HEK293 (cell line): ENCODE measurements around the gene ZDHHC14.

Experiments used
- CTCF ChIP-seq: fragments of 450-650 bp; formaldehyde crosslinking; IDR thresholded peaks from 2 replicates; pipeline ENCODE4 v1.5.1; 2016; ENCODE audit warnings: missing biosample characterization, missing genetic modification characterization
- GFI1B ChIP-seq: fragments of 450-650 bp; formaldehyde crosslinking; IDR thresholded peaks from 2 replicates; pipeline ENCODE4 v1.5.1; 2016; ENCODE audit warnings: missing biosample characterization, missing genetic modification characterization
- SETDB1 ChIP-seq: IDR thresholded peaks from one replicate; pipeline ENCODE4 v1.6.1; 2017; ENCODE audit warnings: mild to moderate bottlenecking, low read length, moderate library complexity, mixed read lengths; ENCODE audit not compliant: insufficient read length
- ZNF280C ChIP-seq: fragments of 450-650 bp; formaldehyde crosslinking; IDR thresholded peaks from 2 replicates; pipeline ENCODE4 v1.5.1; 2016; ENCODE audit warnings: missing biosample characterization, missing genetic modification characterization
- ZNF514 ChIP-seq: fragments of 450-650 bp; formaldehyde crosslinking; IDR thresholded peaks from 2 replicates; pipeline ENCODE4 v1.5.1; 2016; ENCODE audit warnings: missing biosample characterization, missing genetic modification characterization
- ZNF629 ChIP-seq: fragments of 450-650 bp; formaldehyde crosslinking; IDR thresholded peaks from 2 replicates; pipeline ENCODE4 v1.5.1; 2017; ENCODE audit warnings: missing biosample characterization, missing genetic modification characterization
- ZNF670 ChIP-seq: fragments of 450-650 bp; formaldehyde crosslinking; IDR thresholded peaks from 2 replicates; pipeline ENCODE4 v1.5.1; 2016; ENCODE audit warnings: missing biosample characterization, missing genetic modification characterization, low read depth

GRCh38 chr6:157668009-157668401 is 287.0 kb downstream of the ZDHHC14 start:
- TF ChIP-seq CTCF (tag by site-specific recombination) (no peak), ZNF670 (tag by site-specific recombination) (no peak), GFI1B (tag by site-specific recombination) (no peak), ZNF514 (tag by site-specific recombination) (no peak), ZNF280C (tag by site-specific recombination) (no peak), ZNF629 (tag by site-specific recombination) (no peak), SETDB1 (no peak)
